Dermis microvascular lymphatic vessel endothelial cell (primary cell): ENCODE data around the gene THUMPD3. TPM values are rescaled to one million over a fixed set of nuclear protein-coding genes. Genes with fewer than 3 reads are reported as not detected.
A peak's percentile ranks its signal among the peaks of the same experiment; 100 is the strongest.

ENCODE experiments used
- DNase-seq, 2 donors: peaks; one replicate each; pipeline versions ENCODE4 v3.0.0 to v3.0.0-alpha.2; 2010; ENCODE audit warnings: low read depth in 2 of 2
- total RNA-seq: library from RNA; depleted of rRNA; stranded (reverse); fragments of >200 nt; gene quantifications from 2 replicates; pipeline ENCODE4 v1.2.1, GENCODE V29; 2014

Gene THUMPD3
- total RNA-seq, 1 donor from 2014 or later, result 19.0 TPM

GRCh38 chr3:9361691-9362388 is 1.0 kb upstream of the THUMPD3 start:
- DNase-seq, result no peak

DNA sequence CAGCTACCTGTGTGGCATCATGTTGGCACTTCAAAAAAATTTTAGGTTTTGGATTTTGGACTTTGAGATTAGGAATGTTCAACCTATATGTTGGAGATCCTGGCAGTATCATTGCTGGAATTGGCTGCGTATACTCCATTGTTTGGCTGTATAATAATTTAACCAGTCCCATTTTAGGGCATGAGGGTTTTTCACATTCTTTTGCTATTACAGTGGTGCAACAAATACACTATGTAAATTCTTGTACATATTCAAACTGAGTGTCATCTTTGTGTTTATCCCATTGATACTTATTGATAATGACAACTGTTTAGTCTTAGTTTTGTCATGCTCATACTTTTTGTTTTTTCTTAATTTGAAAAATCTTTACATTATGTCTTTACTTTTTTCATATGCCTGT is 6.7 kb downstream of the THUMPD3 start:
- no peak for DNase-seq

GRCh38 chr3:9373465-9373864 is 10.6 kb downstream of the THUMPD3 start:
- DNase-seq, result no peak

DNA sequence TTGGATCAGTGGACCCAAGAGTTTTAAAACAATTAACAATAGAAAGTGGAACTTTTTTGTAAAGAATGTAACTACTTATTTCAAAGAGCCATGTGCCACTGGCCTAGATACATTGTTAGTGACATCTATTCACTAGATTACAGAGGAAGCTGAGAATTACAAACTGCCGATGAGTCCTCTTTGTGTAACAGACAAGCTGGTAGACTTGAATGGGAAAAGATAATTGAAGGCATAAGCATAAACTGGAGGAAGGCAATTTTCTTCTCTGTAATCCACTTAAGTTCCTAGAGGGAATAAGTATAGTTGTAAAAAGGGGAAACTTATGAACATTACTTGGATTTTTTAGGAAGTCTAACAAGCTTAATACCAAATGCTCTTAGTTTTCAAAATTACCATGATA is 15.1 kb downstream of the THUMPD3 start:
- no peak for DNase-seq

- no peak for DNase-seq
Measured at GRCh38 chr3:9379327-9379726, 16.5 kb downstream of the THUMPD3 start.

DNA sequence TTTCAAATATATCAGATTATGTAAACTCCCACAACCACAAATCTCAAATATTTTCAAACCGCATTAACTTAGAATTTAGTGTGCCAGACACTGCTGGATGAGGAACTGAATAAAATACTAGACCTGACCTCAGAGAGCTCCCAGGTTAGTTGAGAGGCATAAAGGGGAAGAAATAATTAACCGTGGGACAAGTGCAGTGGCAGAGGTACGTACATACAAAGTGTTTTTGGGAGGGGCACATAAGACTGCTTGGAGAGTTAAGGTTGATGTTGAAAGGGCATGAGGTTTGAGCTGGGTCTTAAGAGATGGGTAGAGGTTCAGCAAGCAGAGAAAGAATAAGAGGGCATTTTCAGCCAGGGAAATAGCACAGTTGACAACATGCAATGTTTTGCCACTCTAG is 17.2 kb downstream of the THUMPD3 start:
- DNase-seq, result no peak

DNA sequence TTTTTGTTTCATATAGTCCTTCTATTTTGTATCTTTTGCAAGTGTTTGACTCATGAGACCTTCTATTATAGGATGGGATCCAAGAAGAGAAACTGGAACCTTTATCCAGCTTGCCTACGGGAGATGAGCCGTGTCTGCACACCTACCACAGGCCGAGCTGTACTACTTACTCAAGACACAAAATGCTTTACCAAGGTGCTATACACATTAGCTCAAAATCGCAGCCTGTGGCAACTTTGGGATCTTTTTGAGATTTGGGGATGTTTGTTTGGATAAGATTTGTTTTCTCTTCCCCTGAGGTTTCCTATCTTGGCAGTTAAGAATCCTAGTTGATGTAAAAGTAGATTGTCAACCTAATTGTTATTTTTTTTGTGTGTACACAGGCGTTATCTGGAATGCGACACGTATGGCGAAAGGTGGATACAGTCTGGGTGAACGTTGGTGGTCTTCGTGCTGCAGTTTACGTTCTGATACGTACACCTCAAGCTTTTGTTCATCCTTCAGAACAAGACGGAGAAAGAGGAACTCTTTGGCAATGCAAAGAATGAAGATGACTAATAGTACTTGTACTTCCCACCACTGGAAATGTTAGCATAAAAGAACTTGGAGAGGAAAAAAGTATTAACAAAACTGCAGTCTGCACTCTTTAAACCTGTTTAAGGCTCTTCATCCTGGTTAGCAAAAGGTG is 21.4 kb downstream of the THUMPD3 start:
- DNase-seq, result no peak

DNA sequence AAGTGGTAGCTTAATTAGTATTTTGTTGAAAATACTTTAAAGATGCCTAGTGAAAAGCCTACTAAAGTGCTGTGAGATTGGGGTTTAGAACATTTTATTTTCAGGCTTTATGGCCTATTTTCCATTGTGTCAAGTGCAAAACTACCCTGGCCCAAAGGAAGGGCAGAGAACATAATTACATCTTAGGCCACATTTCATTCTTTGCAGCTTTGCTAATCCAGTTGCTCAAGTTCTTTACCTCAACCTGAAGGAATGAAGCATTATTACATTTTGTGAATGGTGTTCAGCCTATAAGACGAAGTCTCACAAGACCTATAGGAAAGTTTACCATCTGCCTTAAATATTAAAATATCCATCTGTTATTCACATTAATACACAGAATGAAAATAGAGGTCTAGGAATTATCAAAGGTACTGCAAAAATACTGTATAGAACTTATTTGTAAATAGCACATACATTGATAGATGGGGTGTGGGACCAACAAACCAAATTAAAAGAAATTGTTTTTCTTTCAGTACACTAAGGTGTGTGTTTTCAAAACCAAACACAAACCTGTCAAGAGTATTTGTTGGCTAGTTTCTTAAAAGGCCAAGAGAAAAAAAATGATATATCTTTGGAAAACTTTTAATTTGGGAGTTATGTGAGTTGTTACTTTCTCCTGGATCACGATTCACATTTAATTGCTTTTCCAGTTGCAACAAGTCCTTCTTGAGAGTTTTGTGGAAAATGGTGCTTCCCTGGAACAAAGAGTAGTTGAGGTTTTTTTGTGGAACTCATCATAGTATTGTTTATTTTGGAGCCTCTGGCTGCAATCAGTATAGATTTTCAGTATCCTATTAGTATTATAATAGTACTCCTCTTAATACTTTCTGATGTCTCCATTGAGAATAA is 22.6 kb downstream of the THUMPD3 start:
- DNase-seq, result no peak

GRCh38 chr3:9386078-9386459 is 23.2 kb downstream of the THUMPD3 start:
- no peak for DNase-seq

DNA sequence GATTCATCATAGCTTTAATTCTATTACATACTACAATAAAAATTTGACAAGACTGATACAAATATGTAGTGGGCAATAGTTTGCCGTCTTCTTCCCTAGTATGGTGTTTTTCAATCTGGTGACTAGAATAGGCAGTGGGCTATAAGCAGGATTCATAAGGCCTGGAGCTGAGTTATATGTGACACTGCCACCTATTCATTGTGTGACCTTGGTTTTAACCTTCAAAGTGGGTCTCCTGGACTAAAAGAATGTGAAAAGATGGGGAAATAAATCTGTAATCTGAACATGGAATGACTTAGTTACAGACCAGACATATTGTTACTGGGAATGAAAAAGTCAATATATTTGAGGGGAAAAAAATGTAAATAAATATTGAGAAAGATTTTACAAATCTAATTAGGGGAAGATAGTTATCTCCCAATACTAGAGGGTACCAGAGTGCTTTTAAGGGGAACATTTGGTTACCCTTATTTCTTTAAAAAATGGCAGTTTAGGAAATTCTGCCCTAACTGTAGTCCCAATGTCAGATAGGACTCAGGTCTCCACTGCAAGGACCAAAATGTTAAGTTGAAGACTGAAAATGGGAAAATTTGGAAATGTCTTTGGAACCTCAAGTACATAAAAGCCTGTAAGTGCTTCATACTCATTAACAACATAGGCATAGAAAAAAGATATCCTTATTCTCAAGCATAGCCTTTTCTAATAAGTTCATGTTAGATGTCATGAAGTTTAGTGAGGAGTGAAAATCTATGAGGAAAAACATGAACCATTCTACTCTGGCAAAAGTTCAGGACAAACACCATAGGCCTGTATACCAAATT is 23.9 kb downstream of the THUMPD3 start:
- no peak for DNase-seq

- no peak for DNase-seq
Measured at GRCh38 chr3:9387322-9387655, 24.4 kb downstream of the THUMPD3 start.

- DNase-seq, result no peak
Measured at GRCh38 chr3:9388142-9388541, 25.3 kb downstream of the THUMPD3 start.

DNA sequence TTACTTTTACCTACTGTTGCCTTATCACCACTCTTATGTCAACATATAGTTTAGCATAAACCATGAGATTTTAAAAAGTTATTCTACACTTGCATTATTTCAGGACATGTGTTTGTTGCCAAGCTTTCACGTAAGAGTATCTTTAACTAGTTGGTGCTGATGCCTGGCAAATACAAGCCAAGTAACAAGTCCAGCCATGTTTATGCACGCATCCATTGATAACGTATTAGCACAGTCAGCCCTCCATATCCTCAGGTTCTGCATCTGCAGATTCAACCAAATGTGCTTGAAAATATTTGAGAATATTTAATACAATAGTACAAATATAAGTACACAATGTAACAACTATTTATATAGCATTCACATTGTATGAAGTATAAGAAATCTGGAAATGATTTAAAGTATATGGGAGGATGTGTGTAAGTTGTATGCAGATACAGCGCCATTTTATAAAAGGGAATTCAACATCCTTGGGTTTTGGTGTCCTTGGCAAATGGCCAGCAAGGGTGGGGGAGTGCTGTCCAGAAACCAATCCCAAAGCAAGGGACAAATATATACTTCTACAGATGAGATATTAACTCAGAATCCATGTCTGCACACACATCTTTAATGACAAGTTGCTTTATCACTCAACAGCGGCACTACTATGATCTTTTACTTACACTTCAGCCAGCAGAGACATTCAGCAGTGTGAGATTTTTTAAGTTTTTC is 25.9 kb downstream of the THUMPD3 start:
- no peak for DNase-seq

DNA sequence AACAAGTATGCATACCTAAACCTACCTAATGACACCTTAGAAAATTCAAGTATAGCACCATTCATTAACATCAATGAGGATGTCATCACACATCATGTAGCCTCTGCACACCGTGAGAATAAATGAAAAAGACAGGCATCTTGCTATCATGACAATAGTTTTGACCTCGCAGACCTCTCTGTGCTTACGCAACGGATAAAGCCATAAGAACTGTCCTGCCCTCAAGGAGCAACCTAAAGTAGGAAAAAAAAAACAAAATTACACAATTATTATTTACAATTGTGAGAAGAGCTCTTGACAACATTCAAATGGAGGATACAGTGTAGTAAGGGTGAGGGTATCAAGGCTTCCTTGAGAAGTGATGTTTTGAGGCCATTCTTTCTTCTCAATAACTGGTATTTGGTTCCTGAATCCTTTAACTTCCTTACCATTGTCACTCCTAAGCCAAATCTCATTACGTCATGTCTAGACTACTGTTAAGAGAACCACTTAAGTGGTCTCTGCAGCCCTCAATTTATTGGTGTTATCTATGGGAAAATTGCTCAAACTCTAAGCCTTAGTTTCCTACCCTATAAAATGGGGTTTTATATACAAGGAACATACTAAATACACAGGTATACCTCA is 27.5 kb downstream of the THUMPD3 start:
- DNase-seq, result no peak

DNA sequence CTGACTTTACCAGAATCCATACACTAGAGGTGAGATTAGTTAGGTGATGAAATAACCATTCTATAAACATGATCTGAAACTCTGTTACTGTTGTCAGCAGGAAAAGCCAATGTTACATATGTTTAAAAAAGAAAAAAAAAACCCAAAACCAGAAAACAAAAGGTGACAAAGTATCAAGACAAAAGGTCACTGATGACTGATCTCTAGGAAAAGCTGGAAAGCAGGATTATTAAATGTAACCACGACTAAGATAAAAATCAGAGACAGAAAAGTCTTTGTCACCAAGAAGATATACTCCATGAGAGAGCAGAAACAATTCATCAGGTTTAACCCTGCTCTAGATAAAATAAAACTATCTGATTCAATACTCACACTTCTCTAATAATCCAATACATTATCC is 29.2 kb downstream of the THUMPD3 start:
- no peak for DNase-seq

DNA sequence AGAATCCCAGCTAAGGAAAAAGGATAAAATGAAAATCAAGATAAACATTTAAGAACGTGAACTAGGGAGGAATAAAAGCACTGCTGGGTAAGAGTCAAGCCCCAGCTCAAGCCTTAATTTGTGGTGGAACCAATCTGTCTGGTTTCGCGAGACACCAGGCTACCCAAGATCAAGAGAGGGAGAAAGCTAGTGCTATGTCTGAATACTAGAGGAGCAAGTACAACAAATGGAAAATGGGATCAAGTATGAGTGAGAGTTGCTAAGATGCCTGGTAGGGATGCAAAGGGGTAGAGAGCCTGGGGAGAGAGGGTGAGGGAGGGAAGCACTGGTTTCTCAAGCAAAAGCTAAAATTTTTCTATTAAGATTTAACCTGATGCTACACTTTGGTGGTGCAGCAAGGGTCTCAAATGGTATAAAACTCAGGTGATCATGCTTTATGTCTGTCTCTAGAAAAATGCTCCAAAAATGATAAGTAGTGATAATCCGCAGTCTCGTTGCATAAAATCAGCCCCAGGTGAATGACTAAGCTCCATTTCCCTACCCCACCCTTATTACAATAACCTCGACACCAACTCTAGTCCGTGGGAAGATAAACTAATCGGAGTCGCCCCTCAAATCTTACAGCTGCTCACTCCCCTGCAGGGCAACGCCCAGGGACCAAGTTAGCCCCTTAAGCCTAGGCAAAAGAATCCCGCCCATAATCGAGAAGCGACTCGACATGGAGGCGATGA is 32.9 kb downstream of the THUMPD3 start:
- no peak for DNase-seq

- peak in 1 of 2 donors; percentile 94 for DNase-seq
Measured at GRCh38 chr3:9396301-9396631, 33.4 kb downstream of the THUMPD3 start.

DNA sequence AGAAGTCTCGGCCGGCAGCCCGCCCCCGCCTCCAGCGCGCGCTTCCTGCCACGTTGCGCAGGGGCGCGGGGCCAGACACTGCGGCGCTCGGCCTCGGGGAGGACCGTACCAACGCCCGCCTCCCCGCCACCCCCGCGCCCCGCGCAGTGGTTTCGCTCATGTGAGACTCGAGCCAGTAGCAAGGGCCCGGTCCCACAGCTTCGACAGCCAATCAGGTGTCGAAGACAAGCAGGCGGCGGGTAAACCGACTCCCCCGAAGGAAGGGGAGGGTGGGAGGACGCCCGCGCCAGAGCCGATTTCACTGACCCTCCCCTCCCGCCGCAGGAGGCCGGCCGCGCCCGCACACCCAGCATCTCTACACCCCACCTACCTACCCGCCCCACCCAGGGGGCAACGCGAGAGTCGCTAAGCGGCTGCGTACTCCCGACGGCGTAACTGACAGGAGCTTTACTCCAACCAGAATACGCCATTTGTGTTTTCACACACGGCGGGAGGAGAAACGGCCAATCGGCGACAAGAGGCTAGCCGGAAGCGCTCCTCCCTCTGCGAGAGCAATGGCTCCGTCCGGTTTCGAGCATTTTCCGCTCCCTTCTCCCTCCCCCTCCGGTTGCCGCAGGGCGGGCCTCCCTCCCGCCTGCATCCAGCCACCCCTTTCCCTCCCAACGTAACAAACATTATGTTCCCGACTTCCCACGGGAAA is 33.9 kb downstream of the THUMPD3 start:
- DNase-seq, result peak; percentile 99 to 100

GRCh38 chr3:9397332-9397905 is 34.6 kb downstream of the THUMPD3 start, which contains the start of gene SETD5:
Gene SETD5, plus strand, starts transcription at chr3:9397615. Its CDS starts 31,324 bp downstream, at chr3:9428939.
- peak; percentile 87 to 97 for DNase-seq
